DMS53 treated with DMSO at 0.1 percent for 48 hours (cell line): ENCODE measurements around the gene MYO5B.

Source experiments
- DNase-seq: peaks from one replicate; lab custom pipeline; 2025; ENCODE audit not compliant: unreplicated experiment; lab: John Stamatoyannopoulos, UW

Gene MYO5B

DNA sequence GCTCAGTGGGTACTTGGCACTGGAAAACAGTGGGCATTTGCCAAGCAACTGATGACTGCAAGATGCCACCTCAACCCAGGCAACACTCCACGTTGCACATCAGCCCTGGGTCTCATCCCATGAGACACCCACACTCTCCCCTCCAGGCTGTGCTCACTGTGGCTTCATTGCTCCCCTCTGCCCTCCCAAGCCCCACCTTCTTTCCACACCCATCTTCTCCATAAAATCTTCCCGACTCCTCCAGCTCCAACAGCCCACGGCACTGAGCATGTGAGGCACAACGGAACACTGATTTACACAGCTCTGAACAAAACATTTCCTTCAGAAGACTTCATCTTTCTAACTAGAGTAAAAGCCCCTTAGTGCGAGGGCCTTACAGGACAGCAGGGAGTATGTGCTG, 263.8 kb downstream of the MYO5B start:
- DNase-seq, result no peak

DNA sequence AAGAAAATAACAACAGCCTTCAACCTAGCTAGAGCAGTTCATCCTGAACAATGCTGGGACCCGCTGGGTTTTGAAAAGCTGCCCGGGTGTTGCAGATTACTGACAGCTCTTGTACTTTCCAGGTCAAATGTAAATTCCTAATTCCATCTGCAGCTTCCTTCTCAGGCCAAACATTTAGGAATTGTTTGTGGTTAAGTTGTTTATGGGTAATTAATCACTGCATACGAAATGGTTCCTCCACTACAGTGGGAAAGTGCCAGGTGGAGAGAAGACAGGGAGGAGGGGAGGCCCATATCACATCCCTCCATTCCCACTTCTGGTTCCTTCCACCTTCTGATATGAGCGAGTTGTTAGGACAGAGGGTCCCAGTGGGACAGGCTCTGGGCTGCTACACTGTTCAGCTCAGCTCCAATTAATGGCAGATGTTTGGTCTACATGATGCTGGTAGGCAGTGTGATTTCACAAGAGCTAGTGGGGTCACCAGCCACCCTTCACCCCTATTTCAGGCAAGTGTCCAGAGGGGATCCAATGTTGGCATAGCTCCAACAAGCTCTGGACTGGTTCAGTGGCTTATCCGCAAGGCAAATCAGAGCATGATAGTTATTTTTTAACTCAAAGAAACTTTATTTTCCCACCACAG, 268.7 kb downstream of the MYO5B start:
- no peak for DNase-seq

DNA sequence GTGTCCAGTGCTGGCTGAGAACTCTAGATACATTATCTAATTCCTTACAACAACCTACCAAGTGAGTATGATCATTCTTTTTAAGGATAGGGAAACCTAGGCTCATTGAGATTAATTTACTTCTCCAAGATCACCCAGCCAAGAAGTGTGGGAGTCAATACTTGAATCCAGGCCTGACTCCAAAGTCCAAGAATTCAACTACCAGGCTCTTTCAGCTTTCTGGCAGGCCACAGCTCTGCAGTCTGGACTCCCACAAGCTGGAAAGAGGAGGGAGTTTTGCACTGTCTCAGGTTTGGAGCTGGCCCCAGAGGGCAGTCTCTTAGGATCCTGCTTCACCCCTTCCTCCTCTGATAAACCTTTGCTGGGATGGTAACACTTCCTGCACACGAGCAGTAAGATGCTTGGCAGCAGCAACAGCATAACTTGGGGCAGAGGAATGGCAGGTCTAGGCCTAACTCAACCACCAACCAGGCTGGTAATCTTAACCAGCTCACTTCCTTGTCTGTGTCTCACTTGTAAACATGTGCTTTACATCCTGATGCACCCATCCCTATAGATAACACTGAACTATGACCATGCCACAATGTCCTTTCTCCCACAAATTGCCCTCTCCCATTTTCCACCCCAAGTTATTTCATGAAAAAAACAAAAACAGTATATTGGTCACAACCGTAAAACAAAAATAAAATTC, 270.5 kb downstream of the MYO5B start:
- DNase-seq, result no peak

DNA sequence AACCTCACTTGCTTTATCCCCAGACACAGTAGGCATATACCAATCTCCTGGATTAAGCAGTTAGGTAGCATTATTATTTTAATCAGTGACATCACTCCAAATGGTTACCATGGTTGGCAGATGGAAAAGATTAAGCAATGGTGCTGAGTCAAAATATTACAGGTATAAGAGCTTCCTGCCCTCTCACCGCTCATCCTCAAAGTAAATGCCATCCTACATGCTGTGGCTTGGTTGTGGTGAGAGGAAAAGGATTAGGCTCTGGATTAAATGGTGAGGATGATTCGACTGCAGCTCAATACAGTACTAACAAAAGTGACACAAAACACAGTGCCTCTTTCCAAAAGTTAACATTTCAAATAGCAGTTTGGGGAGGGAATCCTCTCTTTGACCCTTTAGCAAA, 272.7 kb downstream of the MYO5B start:
- DNase-seq, result no peak

DNA sequence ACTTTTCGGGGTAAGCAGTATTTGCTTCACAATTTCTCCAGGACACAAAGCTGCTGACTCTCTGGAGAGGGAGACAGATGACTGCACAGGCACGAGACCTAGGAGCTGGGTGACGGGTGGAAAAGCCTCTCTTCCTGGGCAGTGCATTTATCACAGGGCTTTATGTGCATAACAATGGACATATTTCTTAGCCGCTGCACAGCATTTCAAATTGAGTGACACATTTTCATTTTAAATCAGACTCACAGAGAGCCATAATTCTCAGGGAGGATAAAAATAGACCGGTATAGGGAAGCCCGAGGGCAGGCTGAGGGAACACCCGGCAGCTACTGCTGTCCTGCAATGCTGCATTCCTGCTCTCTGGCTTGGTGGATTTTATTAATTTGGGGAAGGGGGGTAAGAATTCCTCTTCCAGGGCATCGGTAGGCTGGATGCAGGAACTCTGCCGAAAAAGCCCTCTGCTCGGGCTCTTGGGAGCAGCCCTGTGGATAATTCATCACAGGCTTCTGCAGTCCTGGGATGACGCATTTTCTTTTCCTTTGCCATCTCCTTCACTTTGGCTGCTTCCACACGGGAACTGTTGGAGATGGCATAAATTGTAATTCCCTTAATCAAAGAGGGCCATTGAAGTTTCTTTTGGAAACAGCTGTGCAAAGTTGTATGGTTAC, 273.5 kb downstream of the MYO5B start:
- DNase-seq, result no peak

DNA sequence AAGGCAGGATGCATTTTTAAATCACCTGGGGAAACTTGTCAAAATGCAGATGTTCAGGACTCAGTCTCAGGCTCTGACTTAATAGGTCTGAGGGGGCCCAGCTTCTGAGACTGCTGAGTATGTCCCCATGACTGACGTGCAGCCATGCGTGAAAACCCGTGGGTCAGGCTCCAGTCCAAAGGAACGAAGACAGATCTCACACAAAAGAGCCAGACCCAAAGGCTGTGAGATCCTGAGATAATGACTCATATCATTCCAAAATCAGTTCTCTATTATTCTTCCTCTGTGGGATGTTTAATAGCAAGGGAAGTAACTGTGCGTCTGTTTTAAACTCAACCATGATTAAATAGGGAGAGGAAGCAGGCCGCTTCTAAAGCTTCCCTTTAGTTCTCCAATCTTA, 274.2 kb downstream of the MYO5B start:
- DNase-seq, result no peak

DNA sequence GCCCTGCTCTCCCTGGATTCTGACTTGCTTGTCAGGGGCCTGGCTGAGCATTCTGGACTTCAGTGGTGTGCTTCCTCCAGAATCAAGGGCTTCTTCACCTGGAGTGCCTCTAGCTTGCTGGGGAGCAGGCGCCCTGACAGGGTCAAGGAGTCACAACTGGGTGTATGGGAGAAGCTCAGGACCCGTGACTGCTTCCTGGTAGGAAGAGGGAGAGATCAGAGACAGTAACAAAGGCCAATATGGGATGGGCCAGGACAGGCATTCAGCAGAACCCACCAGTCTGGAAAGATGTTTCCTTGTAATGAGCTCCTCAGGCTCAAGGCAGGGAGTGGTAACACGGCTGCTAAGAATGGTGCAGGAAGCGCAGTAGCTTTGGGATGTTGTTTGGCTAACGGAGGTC, 277.2 kb downstream of the MYO5B start:
- DNase-seq, result no peak

DNA sequence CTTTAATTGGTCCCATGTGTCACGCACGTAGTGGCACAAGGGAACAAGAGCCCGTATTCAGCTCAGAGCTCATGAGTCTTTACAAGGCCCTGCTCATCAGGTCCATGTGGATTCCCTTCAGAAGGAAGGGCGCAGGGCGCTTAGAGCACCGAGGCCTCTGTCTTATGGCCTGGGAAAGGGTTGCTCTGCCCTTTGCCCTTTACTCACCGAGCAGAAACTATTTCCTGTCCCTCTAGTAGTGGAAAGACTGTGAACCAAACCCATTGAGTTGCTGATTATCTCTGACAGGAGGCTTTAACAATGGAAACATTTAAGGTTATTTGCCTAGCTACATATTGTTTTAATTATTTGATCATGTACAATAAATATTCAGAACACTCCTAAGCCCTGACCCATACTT, 279.6 kb downstream of the MYO5B start:
- DNase-seq, result no peak

DNA sequence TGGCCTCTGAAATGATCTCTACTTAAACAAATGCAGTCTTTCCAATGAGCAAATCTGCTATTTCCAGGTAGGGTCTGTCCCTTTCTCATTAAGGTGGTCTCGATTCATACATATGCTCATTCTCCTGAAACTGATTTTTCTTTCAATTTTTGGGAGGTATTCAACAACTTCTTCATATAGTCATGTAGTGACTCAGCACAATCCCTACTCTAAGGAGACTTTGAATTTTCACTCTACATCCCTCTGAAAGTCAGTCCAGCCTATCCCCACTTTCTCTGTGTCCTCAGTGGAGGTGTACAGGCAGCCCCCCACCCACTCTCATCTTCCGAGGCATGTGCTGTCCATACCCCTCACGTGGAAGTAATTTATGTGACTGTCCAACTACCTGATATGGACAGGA, 281.7 kb downstream of the MYO5B start:
- DNase-seq, result no peak

DNA sequence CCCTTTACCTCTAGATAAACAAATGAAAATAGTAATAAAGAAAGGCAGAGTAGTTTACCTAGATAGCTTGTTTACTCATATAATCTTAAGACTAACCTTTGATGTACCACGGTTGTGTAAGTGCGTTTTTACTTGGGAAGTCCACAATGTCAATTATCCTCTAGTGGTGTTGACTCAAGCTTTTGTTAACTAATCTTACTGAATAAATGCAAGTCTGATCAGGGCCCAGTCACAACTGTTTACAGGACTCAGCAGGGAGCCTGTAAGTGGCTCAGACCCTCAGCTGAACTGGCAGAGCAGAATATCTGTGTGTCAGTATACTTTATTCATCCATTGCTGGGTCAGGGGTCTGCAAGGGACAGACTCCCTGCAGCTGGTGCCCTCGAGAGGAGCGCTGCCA, 283.5 kb downstream of the MYO5B start:
- DNase-seq, result peak; percentile 89

DNA sequence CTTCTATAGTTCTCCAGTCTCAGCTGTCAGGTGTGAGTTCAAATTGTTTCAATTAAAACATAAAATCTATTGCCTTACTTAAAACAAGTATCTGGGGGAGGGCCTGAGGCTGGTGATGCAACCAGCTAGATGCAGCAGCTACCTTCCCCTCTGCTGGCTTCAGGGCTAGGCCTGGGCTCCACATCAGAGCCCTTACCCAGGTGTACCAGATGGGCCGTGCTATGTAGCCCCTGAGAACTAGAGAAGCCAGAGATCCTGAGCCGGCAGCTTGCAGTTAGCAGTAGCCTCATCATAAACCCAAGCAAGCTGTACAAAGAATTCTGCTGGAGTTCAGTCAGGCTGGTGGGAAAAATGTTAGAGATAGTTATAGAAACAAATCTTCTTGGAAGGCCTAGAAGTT, 284.0 kb downstream of the MYO5B start:
- DNase-seq, result peak; percentile 73

DNA sequence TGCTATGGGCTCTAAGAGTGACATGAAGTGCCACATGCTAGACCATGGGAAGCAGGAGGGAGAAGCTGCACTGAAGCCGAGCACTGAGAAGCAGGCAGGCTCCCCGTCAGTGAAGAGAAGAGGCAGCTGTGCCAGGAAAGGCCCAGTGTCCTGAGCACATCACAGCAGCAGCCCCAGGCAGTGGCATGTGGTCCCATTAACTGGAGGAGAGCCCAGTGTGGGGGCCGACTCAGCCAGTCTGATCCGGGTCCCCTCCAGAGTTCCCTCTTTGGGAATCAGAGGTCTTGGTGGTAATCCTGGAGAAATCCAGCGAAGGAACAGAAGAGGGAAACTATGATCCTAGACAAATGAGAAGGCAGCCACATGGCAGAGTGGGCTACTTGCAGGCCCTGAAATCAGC, 284.9 kb downstream of the MYO5B start:
- DNase-seq, result no peak

DNA sequence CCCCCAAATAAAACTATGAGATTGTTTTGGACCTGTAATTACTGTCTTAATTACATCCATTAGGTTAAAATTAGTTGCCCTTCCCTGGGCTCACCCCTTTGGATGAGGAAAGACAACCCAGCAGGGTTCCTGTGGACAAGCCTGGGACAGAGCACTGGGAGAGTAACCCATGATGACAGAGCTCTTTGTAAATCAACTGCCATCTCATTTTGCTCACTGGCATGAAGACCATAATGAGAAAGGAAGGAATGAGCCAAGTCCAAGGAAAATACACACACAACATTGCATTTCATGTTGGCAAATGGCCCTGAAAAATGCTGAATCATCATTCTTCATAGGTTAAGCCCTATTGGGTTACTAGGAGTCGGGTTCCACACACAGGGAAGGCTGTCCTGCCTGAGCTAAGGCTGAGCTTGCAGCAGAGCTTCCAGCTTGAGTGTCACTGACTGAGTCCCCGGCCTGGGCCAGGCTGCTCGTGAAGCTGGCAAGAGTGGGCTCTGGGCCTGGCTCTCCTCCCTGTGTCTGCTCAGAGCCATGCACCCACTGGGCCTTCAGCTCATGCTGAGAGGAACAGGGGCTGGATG, 287.5 kb downstream of the MYO5B start:
- no peak for DNase-seq

DNA sequence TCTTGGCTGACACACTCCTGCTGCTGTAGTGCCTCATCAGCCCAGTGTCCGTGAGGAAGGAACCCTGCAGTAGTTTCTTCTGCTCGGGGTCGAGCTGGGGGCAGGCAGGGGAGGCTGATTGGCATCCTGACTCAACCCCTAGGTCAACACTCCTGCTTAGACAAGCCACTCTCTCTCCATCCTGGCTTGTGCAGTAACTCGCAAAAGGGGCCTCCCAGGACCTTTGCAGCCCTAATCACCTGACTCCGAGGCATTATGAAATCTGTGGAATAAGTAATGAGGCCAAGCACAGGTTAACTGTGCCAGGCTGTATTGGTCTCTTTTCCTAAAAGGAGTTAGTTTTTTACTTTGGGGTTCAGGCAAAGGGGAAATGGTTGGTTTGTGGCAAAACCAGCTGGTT, 289.2 kb downstream of the MYO5B start:
- DNase-seq, result no peak

DNA sequence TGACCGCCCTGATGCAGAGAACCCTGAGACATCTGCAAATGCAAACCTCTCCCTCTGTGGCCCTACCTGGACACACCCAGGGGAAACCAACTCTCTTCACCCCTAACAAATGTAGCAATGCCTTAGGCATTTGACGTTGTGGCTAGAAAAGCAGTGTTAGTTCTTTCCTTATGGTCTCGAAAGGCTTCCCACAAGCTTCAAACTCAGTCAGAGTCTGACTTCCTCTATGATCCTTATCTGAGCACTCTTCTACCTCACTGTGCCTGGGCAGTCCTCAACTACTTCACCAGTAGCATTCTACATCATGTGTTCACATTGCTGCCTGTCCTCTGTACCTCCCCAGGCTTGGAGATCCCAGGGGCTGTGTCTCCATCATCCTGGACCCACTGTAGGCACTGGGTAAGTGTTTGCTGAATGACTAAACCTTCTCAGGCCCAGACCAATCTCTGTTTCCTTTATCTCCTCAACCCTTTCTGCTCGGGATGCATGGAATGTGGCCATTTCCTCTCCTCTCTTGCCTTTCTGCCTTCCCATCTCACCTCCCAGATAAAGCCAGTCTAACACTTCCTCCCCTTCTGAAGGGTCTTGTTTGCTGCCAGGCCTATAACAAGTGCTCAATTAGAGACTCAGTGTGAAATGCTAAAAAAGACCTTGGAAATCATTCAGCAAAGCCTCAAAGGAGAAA, 289.9 kb downstream of the MYO5B start:
- DNase-seq, result no peak

DNA sequence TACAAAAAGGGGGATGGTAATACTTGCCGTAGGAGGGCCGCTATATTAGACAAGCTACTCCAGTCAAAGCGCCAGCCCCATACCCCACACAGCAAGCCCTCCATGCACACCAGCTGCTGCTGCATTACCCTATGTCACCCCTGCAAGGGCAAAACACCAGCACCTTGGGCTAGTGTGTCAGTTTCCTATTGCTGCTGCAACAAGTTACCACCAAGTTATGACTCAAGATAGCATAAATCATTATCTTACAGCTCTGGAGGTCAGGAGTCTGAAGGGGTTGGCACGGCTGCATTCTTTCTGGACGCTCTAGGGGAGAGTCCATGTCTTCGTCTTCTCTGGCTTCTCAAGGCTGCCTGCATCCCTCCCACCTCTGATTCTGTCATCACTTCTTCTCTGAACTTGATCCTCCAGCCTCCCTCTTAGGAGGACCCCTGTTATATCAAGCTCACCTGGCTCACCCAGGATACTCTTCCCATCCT, 293.0 kb downstream of the MYO5B start:
- DNase-seq, result no peak

DNA sequence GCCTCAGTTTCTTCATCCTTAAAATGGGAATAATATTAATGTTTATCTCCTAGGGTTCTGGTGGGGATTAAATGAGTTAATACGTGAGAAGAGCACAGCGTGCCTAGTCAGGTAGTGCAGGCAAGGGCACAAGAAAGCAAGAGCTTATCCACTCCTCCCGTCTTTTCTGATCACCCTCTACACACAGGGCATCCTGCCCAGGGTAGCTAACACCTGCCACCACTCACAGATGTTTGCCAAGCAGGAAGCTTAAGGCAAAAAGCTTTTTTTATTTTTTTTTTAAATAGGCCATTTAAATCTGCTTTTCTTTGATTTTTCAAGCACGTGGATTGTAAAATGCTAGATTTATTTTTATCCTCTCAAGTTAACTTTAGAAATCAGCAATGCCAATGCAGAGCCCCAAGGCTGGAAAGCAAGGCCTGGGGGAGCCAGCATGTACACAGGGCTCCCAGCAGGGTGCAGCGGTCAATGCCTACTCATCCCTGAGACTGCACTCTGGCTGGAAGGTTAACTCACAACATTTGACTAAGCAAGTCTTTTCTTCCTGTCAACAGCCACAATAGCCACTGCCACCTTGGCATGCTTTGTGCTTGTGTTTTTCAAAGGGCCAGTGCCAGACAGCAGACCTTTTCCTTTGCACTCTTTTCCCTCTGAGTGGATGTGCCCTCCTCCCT, 295.2 kb downstream of the MYO5B start:
- peak; percentile 90 for DNase-seq

DNA sequence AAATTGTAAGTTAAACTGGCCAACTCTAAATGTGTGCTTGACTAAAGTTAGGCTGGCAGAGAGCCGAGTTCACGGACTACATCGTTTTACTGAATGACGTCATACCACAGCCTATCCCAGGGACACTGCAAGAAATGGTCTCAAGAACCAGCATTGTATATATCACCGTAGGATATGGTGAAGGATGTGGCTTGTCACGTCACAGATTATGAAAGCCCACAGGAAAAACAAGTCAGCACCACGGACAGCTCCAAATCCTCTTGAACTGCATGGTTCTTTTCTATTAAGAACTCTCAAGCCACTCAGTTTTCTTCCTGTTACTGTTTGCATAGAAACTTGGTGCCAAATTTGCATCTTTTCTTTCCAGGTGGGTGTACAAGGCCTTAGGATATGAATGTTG, 296.5 kb downstream of the MYO5B start:
- DNase-seq, result no peak

DNA sequence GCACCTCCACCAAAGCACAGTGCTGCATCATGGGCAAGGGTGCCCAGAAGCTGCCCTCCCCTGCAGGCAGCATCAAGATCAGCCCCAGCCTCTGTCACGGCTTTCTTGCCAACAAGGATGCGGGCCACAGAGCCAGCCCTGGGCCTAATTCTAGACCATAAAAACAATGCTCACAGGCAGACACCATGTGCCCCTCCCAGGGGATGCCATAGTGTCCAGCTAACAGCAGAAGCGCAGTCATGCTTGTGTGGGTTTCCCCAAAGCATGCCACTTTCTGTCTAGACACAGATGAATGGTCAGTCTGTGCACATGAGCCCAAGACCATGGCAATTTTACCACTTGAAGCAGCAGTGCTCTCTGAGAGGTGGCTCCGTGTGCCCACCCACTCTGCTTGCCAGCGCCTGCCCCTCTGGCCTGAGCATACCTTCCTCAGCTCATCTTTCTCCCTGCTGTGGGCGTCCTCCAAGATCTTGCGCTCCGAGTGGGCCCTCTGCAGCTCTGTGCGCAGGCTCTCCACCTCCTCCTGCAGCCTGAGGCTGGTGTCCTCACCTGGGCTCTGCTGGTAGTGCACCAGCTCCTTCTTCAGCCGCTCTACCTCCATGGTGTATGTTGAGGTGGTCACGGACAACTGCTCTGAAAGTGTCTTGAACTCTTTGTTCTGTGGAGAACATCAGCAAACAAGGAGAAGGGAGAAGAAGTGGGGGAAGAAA, 300.3 kb downstream of the MYO5B start:
- no peak for DNase-seq

DNA sequence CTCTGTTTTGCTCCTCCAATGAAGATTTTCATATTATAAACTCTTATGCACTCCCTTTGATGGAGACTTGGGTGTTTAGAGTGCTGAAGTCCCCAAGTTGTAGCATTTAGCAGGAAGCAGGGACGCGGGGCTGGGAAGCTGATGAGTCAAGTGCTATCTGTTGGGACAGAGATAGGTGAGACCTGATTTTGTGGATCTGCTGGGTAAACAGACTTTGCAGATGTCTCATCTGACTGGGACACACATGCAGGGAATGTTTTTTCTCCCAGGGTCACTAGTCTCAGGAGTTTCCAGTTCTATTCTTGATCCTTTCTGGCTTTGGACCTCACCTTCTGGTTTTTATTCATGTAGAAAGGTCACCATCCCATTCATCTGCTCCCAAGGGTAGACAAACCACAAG, 301.9 kb downstream of the MYO5B start:
- no peak for DNase-seq
